ENCODE results near the gene TRIM69.

DNA sequence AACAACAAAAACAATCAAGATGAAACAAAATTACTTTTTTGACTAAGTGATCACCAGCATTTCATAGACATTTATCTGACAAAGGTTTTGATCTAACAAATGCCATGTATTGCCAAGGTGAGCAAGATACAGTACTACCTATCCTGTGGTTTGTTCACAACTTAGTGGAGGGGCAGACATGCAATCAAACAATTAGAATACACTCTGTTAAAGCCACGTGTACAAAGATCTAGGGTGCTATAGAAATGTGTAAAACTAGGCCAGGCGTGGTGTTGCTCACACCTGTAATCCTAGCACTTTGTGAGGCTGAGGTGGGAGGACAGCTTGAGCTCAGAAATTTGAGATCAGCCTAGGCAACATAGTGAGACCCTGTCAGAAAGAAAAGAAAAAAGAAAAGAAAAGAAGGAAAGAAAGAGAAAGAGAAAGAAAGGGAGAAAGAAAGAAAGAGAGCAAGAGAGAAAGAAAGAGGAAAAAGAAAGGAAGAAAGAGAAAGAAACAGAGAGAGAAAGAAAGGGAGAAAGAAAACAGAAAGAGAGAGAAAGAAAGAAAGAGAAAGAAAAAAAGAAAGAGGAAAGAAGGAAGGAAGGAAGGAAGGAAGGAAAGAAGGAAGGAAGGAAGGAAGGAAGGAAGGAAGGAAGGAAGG lies 1.4 kb upstream of the TRIM69 start:
- no peak for TF ChIP-seq EP300 (IDR thresholded peaks at IDR 0.05)
- TF ChIP-seq, protein P1, sequence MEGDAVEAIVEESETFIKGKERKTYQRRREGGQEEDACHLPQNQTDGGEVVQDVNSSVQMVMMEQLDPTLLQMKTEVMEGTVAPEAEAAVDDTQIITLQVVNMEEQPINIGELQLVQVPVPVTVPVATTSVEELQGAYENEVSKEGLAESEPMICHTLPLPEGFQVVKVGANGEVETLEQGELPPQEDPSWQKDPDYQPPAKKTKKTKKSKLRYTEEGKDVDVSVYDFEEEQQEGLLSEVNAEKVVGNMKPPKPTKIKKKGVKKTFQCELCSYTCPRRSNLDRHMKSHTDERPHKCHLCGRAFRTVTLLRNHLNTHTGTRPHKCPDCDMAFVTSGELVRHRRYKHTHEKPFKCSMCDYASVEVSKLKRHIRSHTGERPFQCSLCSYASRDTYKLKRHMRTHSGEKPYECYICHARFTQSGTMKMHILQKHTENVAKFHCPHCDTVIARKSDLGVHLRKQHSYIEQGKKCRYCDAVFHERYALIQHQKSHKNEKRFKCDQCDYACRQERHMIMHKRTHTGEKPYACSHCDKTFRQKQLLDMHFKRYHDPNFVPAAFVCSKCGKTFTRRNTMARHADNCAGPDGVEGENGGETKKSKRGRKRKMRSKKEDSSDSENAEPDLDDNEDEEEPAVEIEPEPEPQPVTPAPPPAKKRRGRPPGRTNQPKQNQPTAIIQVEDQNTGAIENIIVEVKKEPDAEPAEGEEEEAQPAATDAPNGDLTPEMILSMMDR (IDR thresholded peaks at IDR 0.05), result no peak
